Prostate gland (tissue), 1 donor: ENCODE results near the gene PPP1R15B.

Experiments used
- POLR2A ChIP-seq: fragments of 450-650 bp; IDR thresholded peaks from one replicate; pipeline ENCODE4 v1.6.1; 2016; ENCODE audit warnings: antibody characterized with exemption, mild to moderate bottlenecking
- POLR2AphosphoS5 ChIP-seq: sonication (generic); formaldehyde crosslinking; IDR thresholded peaks from one replicate; pipeline ENCODE4 v1.6.1; 2017; ENCODE audit warnings: antibody characterized with exemption

DNA sequence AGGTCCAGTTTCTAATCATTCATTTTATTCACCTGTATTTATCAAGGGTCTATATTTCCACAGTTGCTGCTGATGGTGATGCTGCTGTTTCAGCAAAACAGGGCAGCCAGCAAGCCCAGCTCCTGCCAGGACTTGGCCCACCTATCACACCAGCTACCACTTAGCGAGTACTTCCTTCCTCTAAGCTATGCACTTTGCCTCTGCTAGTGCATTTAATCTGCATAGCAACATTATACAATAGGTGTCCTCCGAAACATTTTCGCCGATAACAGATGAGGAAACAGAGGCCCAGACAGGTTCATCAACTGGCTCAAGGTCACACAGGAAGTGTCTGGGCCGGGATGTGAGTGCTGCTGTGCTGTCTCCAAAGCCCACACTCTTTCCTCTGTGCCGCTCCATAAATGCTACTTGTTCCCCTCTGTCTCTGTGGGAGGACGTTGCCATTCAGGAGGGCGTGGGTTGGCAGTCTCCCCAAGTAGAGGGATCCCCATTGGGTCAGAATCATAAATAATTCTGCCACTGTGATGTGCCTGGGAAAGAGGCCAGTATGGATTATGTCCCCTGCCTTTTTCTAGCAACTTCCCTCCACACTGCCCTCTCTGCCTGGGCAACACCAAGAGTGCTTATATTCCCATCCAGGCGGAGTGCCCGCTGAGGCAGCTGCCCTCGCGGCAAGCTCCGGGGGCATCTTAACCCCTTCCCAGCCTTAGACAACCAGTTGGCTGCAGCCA lies 42.5 kb downstream of the PPP1R15B start:
- TF ChIP-seq POLR2A, result no peak
- no peak for TF ChIP-seq POLR2AphosphoS5
